HepG2 (cell line): ENCODE data around the gene ZPR1. TPM values are rescaled to one million over a fixed set of nuclear protein-coding genes. Genes with fewer than 3 reads are reported as not detected.

Source experiments
- ERF ChIP-seq: IDR thresholded peaks from 2 replicates; pipeline ENCODE4 v1.6.1; 2018; ENCODE audit warnings: missing biosample characterization, missing genetic modification reagents
- GLMP ChIP-seq: sonication (generic); formaldehyde crosslinking; IDR thresholded peaks from 2 replicates; pipeline ENCODE4 v1.9.0; 2021; ENCODE audit warnings: missing genetic modification reagents, mild to moderate bottlenecking, borderline replicate concordance
- GZF1 ChIP-seq: sonication (generic); formaldehyde crosslinking; IDR thresholded peaks from 2 replicates; pipeline ENCODE4 v1.5.1; 2020; ENCODE audit warnings: mild to moderate bottlenecking, missing genetic modification reagents
- ISL2 ChIP-seq: sonication (generic); formaldehyde crosslinking; IDR thresholded peaks from 2 replicates; pipeline ENCODE4 v1.5.0; 2020; ENCODE audit warnings: missing genetic modification reagents
- REST ChIP-seq, 2 experiments: IDR thresholded peaks; 2 replicates each; pipeline ENCODE4 v1.6.1; 2011 to 2012; ENCODE audit warnings: low read length in 2 of 2, borderline replicate concordance in 1 of 2, low read depth in 1 of 2, mild to moderate bottlenecking in 1 of 2, moderate library complexity in 1 of 2
- REXO4 ChIP-seq: sonication (generic); formaldehyde crosslinking; IDR thresholded peaks from 2 replicates; pipeline ENCODE4 v1.8.0; 2022; ENCODE audit warnings: missing genetic modification reagents, mild to moderate bottlenecking, borderline replicate concordance
- SP2 ChIP-seq: sonication (generic); formaldehyde crosslinking; IDR thresholded peaks from 2 replicates; pipeline ENCODE4 v1.5.1; 2020; ENCODE audit warnings: mild to moderate bottlenecking, missing genetic modification reagents
- YY1 ChIP-seq: IDR thresholded peaks from 2 replicates; pipeline ENCODE4 v1.6.1; 2011; ENCODE audit warnings: low read length, low read depth, moderate library complexity, mild to moderate bottlenecking; ENCODE audit not compliant: insufficient read depth, insufficient replicate concordance
- ZBTB14 ChIP-seq: sonication (generic); formaldehyde crosslinking; IDR thresholded peaks from 2 replicates; pipeline ENCODE4 v1.4.0; 2020; ENCODE audit warnings: missing genetic modification reagents
- ZNF18 ChIP-seq: sonication (generic); formaldehyde crosslinking; IDR thresholded peaks from 2 replicates; pipeline ENCODE4 v1.8.0; 2022; ENCODE audit warnings: mild to moderate bottlenecking, missing genetic modification reagents; ENCODE audit not compliant: insufficient replicate concordance
- ZNF256 ChIP-seq: sonication (generic); formaldehyde crosslinking; conservative IDR thresholded peaks from 2 replicates; pipeline ENCODE4 v1.4.0; 2020; ENCODE audit warnings: missing genetic modification reagents
- ZNF260 ChIP-seq: sonication (generic); formaldehyde crosslinking; IDR thresholded peaks from 2 replicates; pipeline ENCODE4 v1.4.0; 2020; ENCODE audit warnings: missing genetic modification reagents, low read depth, mild to moderate bottlenecking, borderline replicate concordance
- ZNF292 ChIP-seq: sonication (generic); formaldehyde crosslinking; IDR thresholded peaks from 2 replicates; pipeline ENCODE4 v1.8.1; 2022; ENCODE audit warnings: mild to moderate bottlenecking, low read depth, missing genetic modification reagents, borderline replicate concordance
- ZNF331 ChIP-seq: sonication (generic); formaldehyde crosslinking; IDR thresholded peaks from 2 replicates; pipeline ENCODE4 v1.4.0; 2020; ENCODE audit warnings: missing genetic modification reagents
- ZNF468 ChIP-seq: sonication (generic); formaldehyde crosslinking; IDR thresholded peaks from 2 replicates; pipeline ENCODE4 v1.8.0; 2022; ENCODE audit warnings: mild to moderate bottlenecking, moderate library complexity, missing genetic modification reagents
- ZNF513 ChIP-seq: sonication (generic); formaldehyde crosslinking; conservative IDR thresholded peaks from 2 replicates; pipeline ENCODE4 v1.5.0; 2020; ENCODE audit warnings: missing genetic modification reagents
- ZNF737 ChIP-seq: sonication (generic); formaldehyde crosslinking; IDR thresholded peaks from 2 replicates; pipeline ENCODE4 v1.5.0; 2020; ENCODE audit warnings: missing genetic modification reagents, mild to moderate bottlenecking, borderline replicate concordance
- ZNF766 ChIP-seq: sonication (generic); formaldehyde crosslinking; IDR thresholded peaks from 2 replicates; pipeline ENCODE4 v1.5.0; 2020; ENCODE audit warnings: missing genetic modification reagents, borderline replicate concordance
- ZNF773 ChIP-seq: sonication (generic); formaldehyde crosslinking; IDR thresholded peaks from 2 replicates; pipeline ENCODE4 v1.4.0; 2020; ENCODE audit warnings: missing genetic modification reagents, borderline replicate concordance
- polyA plus RNA-seq, 8 experiments: library from polyadenylated mRNA; depleted of rRNA in 3 of 8; stranded (reverse) in 7 of 8; unstranded in 1 of 8; fragments of >200 nt; fragmentation: Illumina TruSeq in 4 of 8; extraction: Trizol in 4 of 8; gene quantifications; 2 replicates each; pipeline versions ENCODE4 v1.2.1 to v1.2.3, GENCODE V29; 2011 to 2016; ENCODE audit warnings: low read depth in 4 of 8, missing spikeins in 1 of 8, mixed read lengths in 1 of 8; ENCODE audit not compliant: insufficient read depth in 1 of 8
- total RNA-seq, 5 experiments: library from RNA; depleted of rRNA; stranded (reverse); fragments of >200 nt; fragmentation: Illumina TruSeq; extraction: Trizol; gene quantifications; 2 replicates each; pipeline ENCODE4 v1.2.3, GENCODE V29; 2016; ENCODE audit warnings: low read depth in 1 of 5

Gene ZPR1
- total and polyA plus RNA-seq, 2 of the 13 experiments (the other 11 are each of a cell fraction or from before 2014, with no cell fraction given): 40.0 to 79.3 TPM

- TF ChIP-seq REXO4 (CRISPR knock-in tag) (no peak), ERF (no peak), ZNF773 (CRISPR knock-in tag) (no peak), ZNF766 (CRISPR knock-in tag) (no peak), ZNF737 (CRISPR knock-in tag) (no peak), SP2 (CRISPR knock-in tag) (no peak), ZBTB14 (CRISPR knock-in tag) (no peak), ZNF468 (no peak), REST (IDR thresholded peaks at IDR 0.05; ENCODE audit: borderline replicate concordance in 1 of 2, low read depth in 1 of 2, low read length in 2 of 2) (no peak), ZNF331 (CRISPR knock-in tag) (no peak), GZF1 (CRISPR knock-in tag) (0 out of 2 replicates have a peak, but pooled peaks have one; percentile 49), ZNF260 (no peak), YY1 (no peak), ZNF513 (no peak), ZNF256 (no peak), GLMP (no peak), ISL2 (CRISPR knock-in tag) (no peak), ZNF292 (CRISPR knock-in tag) (peak; percentile 46; the same call in 1 of the 2 replicates), ZNF18 (peak; percentile 50)
These were observed 44.0 kb upstream of the ZPR1 start (continued) for GRCh38 chr11:116831790-116832349.
